AG08395 (cell line): Measurements from ENCODE around the gene CDH23.

Experiments
- DNase-seq: peaks from one replicate; pipeline ENCODE4 v3.0.0; 2012; ENCODE audit warnings: mixed read lengths, low spot score

The CDH23 gene

GRCh38 chr10:71605263-71605962 is 208.7 kb downstream of the CDH23 start:
- DNase-seq: no peak

GRCh38 chr10:71606257-71607081 is 209.7 kb downstream of the CDH23 start:
- DNase-seq: no peak

- no peak for DNase-seq
Measured at GRCh38 chr10:71607082-71607443, 210.3 kb downstream of the CDH23 start.

GRCh38 chr10:71608819-71609768 is 212.4 kb downstream of the CDH23 start:
- DNase-seq: peak; percentile 68

- DNase-seq: no peak
Measured at GRCh38 chr10:71610651-71611050, 213.9 kb downstream of the CDH23 start.

- no peak for DNase-seq
Measured at GRCh38 chr10:71611131-71611530, 214.4 kb downstream of the CDH23 start.

GRCh38 chr10:71611709-71612422 is 215.1 kb downstream of the CDH23 start:
- no peak for DNase-seq

GRCh38 chr10:71613261-71613777 is 216.6 kb downstream of the CDH23 start:
- DNase-seq: peak; percentile 53

- no peak for DNase-seq
Measured at GRCh38 chr10:71613877-71614276, 217.2 kb downstream of the CDH23 start.

- no peak for DNase-seq
Measured at GRCh38 chr10:71614946-71615345, 218.2 kb downstream of the CDH23 start.

GRCh38 chr10:71615538-71616329 is 219.0 kb downstream of the CDH23 start:
- no peak for DNase-seq

- DNase-seq: no peak
Measured at GRCh38 chr10:71616817-71617654, 220.3 kb downstream of the CDH23 start.

GRCh38 chr10:71618176-71618575 is 221.5 kb downstream of the CDH23 start:
- DNase-seq: no peak

GRCh38 chr10:71618598-71618997 is 221.9 kb downstream of the CDH23 start:
- DNase-seq: no peak

- DNase-seq: peak; percentile 38
Measured at GRCh38 chr10:71620642-71621041, 223.9 kb downstream of the CDH23 start.

- no peak for DNase-seq
Measured at GRCh38 chr10:71621231-71622153, 224.8 kb downstream of the CDH23 start.

- peak; percentile 79 for DNase-seq
Measured at GRCh38 chr10:71622154-71622526, 225.4 kb downstream of the CDH23 start.

GRCh38 chr10:71622616-71623015 is 225.9 kb downstream of the CDH23 start:
- no peak for DNase-seq
